Endothelial cell of umbilical vein (primary cell): ENCODE data around the gene BCL11B. TPM values are rescaled to one million over a fixed set of nuclear protein-coding genes. Genes with fewer than 3 reads are reported as not detected.

Experiments
- BruUV-seq: library from RNA; stranded (reverse); fragments of 400-500 nt; replicated peaks from 2 replicates; lab custom pipeline; 2021; lab: Mats Ljungman, UMichigan
- CTCF ChIA-PET: fragments of 300-600, 350-600 bp; sonication (Branson Sonifier 250); formaldehyde crosslinking; loops from one replicate; lab custom pipeline; 2021; ENCODE audit warnings: antibody characterized with exemption, inconsistent platforms; lab: Charles Lee
- POLR2A ChIA-PET: fragments of 300-600, 350-600 bp; sonication (Branson Sonifier 250); formaldehyde crosslinking; loops from one replicate; lab custom pipeline; 2021; ENCODE audit warnings: antibody characterized with exemption, inconsistent platforms; lab: Charles Lee
- DNase-seq: peaks from one replicate; pipeline ENCODE4 v3.0.0-alpha.2; 2011; ENCODE audit warnings: low read depth, low spot score
- FAIRE-seq: peaks from 2 replicates; lab custom pipeline; 2011; peaks lifted over from hg19 to GRCh38; lab: Jason Lieb, UNC
- H2AFZ ChIP-seq: 2 replicates; pipeline ENCODE4 v1.6.0; 2012; ENCODE audit warnings: low read depth, low read length, control low read depth, inconsistent platforms
- H3K27ac ChIP-seq: 2 replicates; pipeline ENCODE4 v1.5.1; 2011; ENCODE audit warnings: low read depth, mild to moderate bottlenecking, control low read depth, low read length, moderate library complexity; ENCODE audit not compliant: insufficient read depth
- H3K27me3 ChIP-seq, 2 experiments: 2 replicates each; pipeline versions ENCODE4 v1.6.0 to v1.6.1; 2011; ENCODE audit warnings: low read length in 2 of 2, mixed read lengths in 1 of 2; ENCODE audit not compliant: control insufficient read depth in 2 of 2, insufficient read depth in 2 of 2
- H3K36me3 ChIP-seq, 2 experiments: 2 replicates in 1 of 2; 3 replicates in 1 of 2; pipeline ENCODE4 v1.5.1; 2011; ENCODE audit warnings: low read length in 2 of 2, mild to moderate bottlenecking in 1 of 2, moderate library complexity in 1 of 2; ENCODE audit not compliant: control insufficient read depth in 2 of 2, insufficient read depth in 2 of 2; ENCODE audit errors: extremely low read depth in 1 of 2
- H3K4me1 ChIP-seq: 3 replicates; pipeline ENCODE4 v1.5.1; 2011; ENCODE audit warnings: mild to moderate bottlenecking, low read length; ENCODE audit not compliant: control insufficient read depth, insufficient read depth; ENCODE audit errors: extremely low read depth
- H3K4me2 ChIP-seq: 2 replicates; pipeline ENCODE4 v1.6.1; 2011; ENCODE audit warnings: low read length, control low read depth, mixed read lengths; ENCODE audit not compliant: insufficient read depth
- H3K4me3 ChIP-seq, 3 experiments: fragments of 200-600 bp in 1 of 3; sonication (generic), shearing (Covaris generic) in 1 of 3; replicated peaks in 1 of 3; 2 replicates each; pipeline ENCODE4 v1.5.1; 2011 to 2016; ENCODE audit warnings: control low read depth in 3 of 3, low read length in 3 of 3, mild to moderate bottlenecking in 2 of 3, inconsistent platforms in 1 of 3, low read depth in 1 of 3, moderate library complexity in 1 of 3; ENCODE audit not compliant: insufficient read depth in 1 of 3
- H3K79me2 ChIP-seq: 2 replicates; pipeline ENCODE4 v1.6.0; 2012; ENCODE audit warnings: low read length, inconsistent platforms; ENCODE audit not compliant: control insufficient read depth, insufficient read depth
- H3K9ac ChIP-seq: replicated peaks from 2 replicates; pipeline ENCODE3; 2011; ENCODE audit warnings: low read length, control low read depth; ENCODE audit not compliant: insufficient read depth; ENCODE audit errors: extremely low read depth
- H3K9me1 ChIP-seq: replicated peaks from 3 replicates; pipeline ENCODE4 v1.6.0; 2011; ENCODE audit warnings: mild to moderate bottlenecking, low read length; ENCODE audit not compliant: control insufficient read depth, insufficient read depth; ENCODE audit errors: extremely low read depth
- H3K9me3 ChIP-seq: replicated peaks from 2 replicates; pipeline ENCODE4 v1.5.1; 2012; ENCODE audit warnings: low read length, inconsistent platforms; ENCODE audit not compliant: control insufficient read depth, insufficient read depth
- H4K20me1 ChIP-seq: replicated peaks from 2 replicates; pipeline ENCODE3; 2011; ENCODE audit warnings: mild to moderate bottlenecking, low read length; ENCODE audit not compliant: control insufficient read depth, insufficient read depth; ENCODE audit errors: extremely low read depth
- CTCF ChIP-seq, 2 donors: IDR thresholded peaks; 1 replicate in 1 of 2; 2 replicates in 1 of 2; pipeline ENCODE4 v1.5.1; 2011; ENCODE audit warnings: low read length in 2 of 2, mild to moderate bottlenecking in 2 of 2, moderate library complexity in 2 of 2, control low read depth in 1 of 2, inconsistent platforms in 1 of 2, low read depth in 1 of 2; ENCODE audit not compliant: insufficient read depth in 1 of 2; ENCODE audit errors: extremely low read depth in 1 of 2
- EZH2 ChIP-seq: IDR thresholded peaks from 2 replicates; pipeline ENCODE4 v1.6.1; 2012; ENCODE audit warnings: borderline replicate concordance, low read depth, mild to moderate bottlenecking, moderate library complexity, low read length, inconsistent platforms; ENCODE audit not compliant: severe bottlenecking
- FOS ChIP-seq: IDR thresholded peaks from 2 replicates; pipeline ENCODE4 v1.6.1; 2011; ENCODE audit warnings: mild to moderate bottlenecking, low read length, moderate library complexity, borderline replicate concordance; ENCODE audit not compliant: insufficient read depth
- GATA2 ChIP-seq: IDR thresholded peaks from 2 replicates; pipeline ENCODE4 v1.7.0; 2011; ENCODE audit warnings: low read depth, mild to moderate bottlenecking, moderate library complexity, mixed read lengths, low read length; ENCODE audit not compliant: insufficient read length, insufficient read depth
- JUN ChIP-seq: IDR thresholded peaks from 2 replicates; pipeline ENCODE4 v1.6.1; 2011; ENCODE audit warnings: borderline replicate concordance, low read depth; ENCODE audit not compliant: insufficient read length, insufficient read depth
- MAX ChIP-seq: IDR thresholded peaks from 2 replicates; pipeline ENCODE4 v1.6.1; 2011; ENCODE audit not compliant: insufficient read depth, insufficient read length
- MYC ChIP-seq: IDR thresholded peaks from one replicate; pipeline ENCODE4 v1.6.1; 2011; ENCODE audit warnings: mild to moderate bottlenecking, low read depth, low read length
- POLR2A ChIP-seq: IDR thresholded peaks from 2 replicates; pipeline ENCODE4 v1.6.1; 2012; ENCODE audit warnings: low read depth, mild to moderate bottlenecking, control low read depth, low read length
- POLR2AphosphoS5 ChIP-seq: IDR thresholded peaks from 2 replicates; pipeline ENCODE4 v1.6.1; 2012; ENCODE audit warnings: low read depth, mild to moderate bottlenecking, control low read depth, low read length, moderate library complexity; ENCODE audit not compliant: insufficient read depth
- dilution Hi-C: fragments of 300-500 bp; cut with MboI; formaldehyde crosslinking; loops from one replicate; pipeline ENCODE4 v1.15.0; 2019; ENCODE audit warnings: low sequenced_read_pairs; ENCODE audit not compliant: extremely low pct_ligation_motif_present
- intact Hi-C: fragments of 100-400 bp; cut with micrococcal nuclease; formaldehyde crosslinking; loops from one replicate; pipeline ENCODE4 v1.10.0; 2022
- polyA plus RNA-seq, 4 experiments: library from polyadenylated mRNA; depleted of rRNA in 3 of 4; stranded (reverse) in 3 of 4; unstranded in 1 of 4; fragments of >200 nt; gene quantifications; 2 replicates each; pipeline versions ENCODE4 v1.2.1 to v1.2.3, GENCODE V29; 2011 to 2012; ENCODE audit warnings: missing spikeins in 1 of 4
- total RNA-seq: library from RNA; stranded (reverse); gene quantifications from 2 replicates; pipeline ENCODE4 v1.2.3, GENCODE V29; 2021

Gene BCL11B
- total and polyA plus RNA-seq, 2 donors (not counting 3 experiments of a cell fraction or from before 2014, with no cell fraction given) = 0.03 to 0.07 TPM

- Histone ChIP-seq H3K4me3 (no peak overlapping the region), H3K27ac (no peak overlapping the region), H3K4me2 (no peak overlapping the region), H3K9me3 (no peaks in the 10 kb centered on the region), H2AFZ (no peak overlapping the region), H4K20me1 (no peaks in the 10 kb centered on the region), H3K9me1 (no peaks in the 10 kb centered on the region), H3K36me3 (no peaks in the 10 kb centered on the region), H3K27me3 (no peaks in the 10 kb centered on the region), H3K9ac (no peak overlapping the region), H3K4me1 (no peaks in the 10 kb centered on the region), H3K79me2 (no peaks in the 10 kb centered on the region)
- BruUV-seq = no TSS peak
- ChIA-PET CTCF (no interaction called here), POLR2A (no interaction called here)
- FAIRE-seq (no peak), DNase-seq (no peak)
- intact Hi-C loops = no loop called here
- TF ChIP-seq GATA2 = no peak
- TF ChIP-seq CTCF (IDR thresholded peaks at IDR 0.05; ENCODE audit: extremely low read depth in 1 of 2, insufficient read depth in 1 of 2, low read depth in 1 of 2, low read length in 2 of 2) = no peak
- no peak for TF ChIP-seq JUN
- no peak for TF ChIP-seq EZH2
- TF ChIP-seq POLR2AphosphoS5 = no peak
- TF ChIP-seq POLR2A = no peak
- TF ChIP-seq FOS = no peak
- TF ChIP-seq MYC = no peak
- no peak for TF ChIP-seq MAX
- dilution Hi-C loops = no loop called here
Observed at GRCh38 chr14:99212199-99212598, 59.8 kb downstream of the BCL11B start.
